CD4-positive, CD25-positive, alpha-beta regulatory T cell (primary cell): ENCODE results near the gene SMO. TPM values are rescaled to one million over a fixed set of nuclear protein-coding genes. Genes with fewer than 3 reads are reported as not detected.
A peak's percentile ranks its signal among the peaks of the same experiment; 100 is the strongest.
"Not testable (repeated sequence)": the region's sequence is repeated elsewhere in the genome, so short reads cannot be mapped to it uniquely, and the experiment has no call there.

Experiments
- ATAC-seq, 2 donors: fragments of 150-1000 bp; cut with Tn5 transposase; one replicate each; pipeline ENCODE4 v1.10.0; 2021; ENCODE audit warnings: low read depth in 2 of 2, moderate number of reproducible peaks in 2 of 2, moderate library complexity in 1 of 2
- DNase-seq, 3 donors: peaks; one replicate each; pipeline versions ENCODE4 v3.0.0 to v3.0.0-alpha.2; 2012 to 2022; ENCODE audit warnings: mixed read lengths in 1 of 3
- H3K27ac ChIP-seq: one replicate; pipeline ENCODE4 v1.7.0; 2013; ENCODE audit warnings: mild to moderate bottlenecking, low read length; ENCODE audit not compliant: insufficient read depth, poor library complexity, severe bottlenecking
- H3K27me3 ChIP-seq: one replicate; pipeline ENCODE4 v1.7.0; 2013; ENCODE audit warnings: low read length; ENCODE audit not compliant: control insufficient read depth, insufficient read depth
- H3K36me3 ChIP-seq: one replicate; pipeline ENCODE4 v1.7.0; 2013; ENCODE audit warnings: mild to moderate bottlenecking, low read length, moderate library complexity; ENCODE audit not compliant: control insufficient read depth, insufficient read depth
- H3K4me1 ChIP-seq: 2 replicates; pipeline ENCODE4 v1.7.0; 2013; ENCODE audit warnings: mild to moderate bottlenecking, low read length; ENCODE audit not compliant: insufficient read depth, control insufficient read depth, poor library complexity, severe bottlenecking
- H3K4me3 ChIP-seq: one replicate; pipeline ENCODE4 v1.7.0; 2013; ENCODE audit warnings: low read depth, mild to moderate bottlenecking, low read length, moderate library complexity
- H3K9me3 ChIP-seq, 2 experiments: 1 replicate in 1 of 2; 2 replicates in 1 of 2; pipeline ENCODE4 v1.7.0; 2013; ENCODE audit warnings: low read length in 2 of 2, mild to moderate bottlenecking in 1 of 2, moderate library complexity in 1 of 2; ENCODE audit not compliant: control insufficient read depth in 2 of 2
- H3K27ac Mint-ChIP-seq, 3 donors: one replicate each; pipeline ENCODE4 v1.8.0; 2020 to 2022; ENCODE audit warnings: mild to moderate bottlenecking in 3 of 3, mixed read lengths in 3 of 3, moderate library complexity in 2 of 3
- H3K27me3 Mint-ChIP-seq: one replicate; pipeline ENCODE4 v1.8.0; 2022; ENCODE audit warnings: mild to moderate bottlenecking, mixed read lengths
- H3K36me3 Mint-ChIP-seq: one replicate; pipeline ENCODE4 v1.8.0; 2020; ENCODE audit warnings: mixed read lengths
- H3K4me1 Mint-ChIP-seq, 4 donors: one replicate each; pipeline ENCODE4 v1.8.0; 2020 to 2022; ENCODE audit warnings: mixed read lengths in 4 of 4, mild to moderate bottlenecking in 1 of 4
- H3K4me3 Mint-ChIP-seq, 4 donors: one replicate each; pipeline ENCODE4 v1.8.0; 2020 to 2022; ENCODE audit warnings: mild to moderate bottlenecking in 4 of 4, mixed read lengths in 4 of 4, moderate library complexity in 3 of 4
- H3K9me3 Mint-ChIP-seq, 7 donors: one replicate each; pipeline ENCODE4 v1.8.0; 2020 to 2022; ENCODE audit warnings: mixed read lengths in 7 of 7, mild to moderate bottlenecking in 3 of 7, moderate library complexity in 2 of 7
- polyA plus RNA-seq, 4 donors: library from polyadenylated mRNA; unstranded; fragments of 300-500 nt; fragmentation: Illumina TruSeq; gene quantifications; one replicate each; pipeline ENCODE4 v1.2.3, GENCODE V29; 2021
- total RNA-seq: library from RNA; stranded (reverse); gene quantifications from one replicate; pipeline ENCODE4 v1.2.3, GENCODE V29; 2022

The SMO gene
- total and polyA plus RNA-seq, 5 donors from 2014 or later = 0.12 TPM; not detected in 4

GRCh38 chr7:129166745-129167144, 21.7 kb upstream of the SMO start:
- no peak overlapping the region for H3K27ac ChIP-seq

DNA sequence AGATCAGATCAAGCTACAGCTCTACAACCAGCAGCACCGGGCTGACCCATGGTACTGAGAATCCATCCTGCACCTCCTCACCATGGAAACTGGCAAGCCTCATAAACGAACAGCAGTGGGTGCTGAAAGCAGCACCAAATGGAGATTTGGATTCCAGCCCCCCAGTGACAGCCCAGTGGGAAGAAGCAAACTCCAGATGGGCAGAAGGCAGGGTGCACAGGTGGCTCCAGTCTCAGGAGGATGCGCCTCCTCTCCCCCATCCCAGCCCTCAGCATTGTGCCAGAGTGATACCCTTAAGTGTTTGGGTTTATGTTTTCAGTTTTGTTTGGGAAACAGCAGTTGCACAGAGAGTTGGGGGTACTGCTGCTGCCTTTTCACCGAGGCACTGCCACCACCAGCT, 20.6 kb upstream of the SMO start:
- H3K9me3 Mint-ChIP-seq = no peaks in the 10 kb centered on the region
- H3K27ac ChIP-seq = no peak overlapping the region
- H3K27me3 Mint-ChIP-seq = peaks cover 21% of the 10 kb centered on the region
- no peak for DNase-seq
- no peak overlapping the region for H3K27ac Mint-ChIP-seq
- peaks cover 8% of the 10 kb centered on the region for H3K4me1 ChIP-seq
- H3K36me3 Mint-ChIP-seq = peaks cover 17% of the 10 kb centered on the region
- H3K9me3 ChIP-seq = no peaks in the 10 kb centered on the region
- peak overlapping the region in 2 of 4 donors; percentile 31 to 46 for H3K4me3 Mint-ChIP-seq
- ATAC-seq = no peak
- H3K27me3 ChIP-seq = no peaks in the 10 kb centered on the region
- H3K36me3 ChIP-seq = no peaks in the 10 kb centered on the region
- H3K4me1 Mint-ChIP-seq = peaks cover 0 to 18% (median 1%) of the 10 kb centered on the region in 4 donors
- no peak overlapping the region for H3K4me3 ChIP-seq

More at GRCh38 chr7:129166745-129167144, 21.7 kb upstream of the SMO start:
- H3K9me3 ChIP-seq = no peaks in the 10 kb centered on the region
- Mint-ChIP-seq H3K4me3 (no peak overlapping the region), H3K27me3 (peaks cover 24% of the 10 kb centered on the region), H3K27ac (no peak overlapping the region), H3K9me3 (no peaks in the 10 kb centered on the region), H3K4me1 (peaks cover 0 to 18% (median 1%) of the 10 kb centered on the region in 4 donors), H3K36me3 (peaks cover 17% of the 10 kb centered on the region)
- H3K4me3 ChIP-seq = no peak overlapping the region
- H3K4me1 ChIP-seq = peaks cover 8% of the 10 kb centered on the region
- H3K36me3 ChIP-seq = no peaks in the 10 kb centered on the region
- H3K27me3 ChIP-seq = no peaks in the 10 kb centered on the region
- DNase-seq (no peak), ATAC-seq (no peak)

GRCh38 chr7:129168231-129169021, 20.0 kb upstream of the SMO start:
- peak overlapping the region in 2 of 4 donors; percentile 46 to 62 for H3K4me3 Mint-ChIP-seq
- no peak overlapping the region for H3K27ac Mint-ChIP-seq
- no peak for ATAC-seq
- Histone ChIP-seq H3K4me1 (peaks cover 8% of the 10 kb centered on the region), H3K27ac (no peak overlapping the region), H3K4me3 (no peak overlapping the region), H3K36me3 (no peaks in the 10 kb centered on the region), H3K9me3 (no peaks in the 10 kb centered on the region), H3K27me3 (no peaks in the 10 kb centered on the region)
- H3K4me1 Mint-ChIP-seq = peaks cover 0 to 18% (median 1%) of the 10 kb centered on the region in 4 donors
- DNase-seq = no peak
- peaks cover 17% of the 10 kb centered on the region for H3K36me3 Mint-ChIP-seq
- H3K27me3 Mint-ChIP-seq = peaks cover 20% of the 10 kb centered on the region
- no peaks in the 10 kb centered on the region for H3K9me3 Mint-ChIP-seq

DNA sequence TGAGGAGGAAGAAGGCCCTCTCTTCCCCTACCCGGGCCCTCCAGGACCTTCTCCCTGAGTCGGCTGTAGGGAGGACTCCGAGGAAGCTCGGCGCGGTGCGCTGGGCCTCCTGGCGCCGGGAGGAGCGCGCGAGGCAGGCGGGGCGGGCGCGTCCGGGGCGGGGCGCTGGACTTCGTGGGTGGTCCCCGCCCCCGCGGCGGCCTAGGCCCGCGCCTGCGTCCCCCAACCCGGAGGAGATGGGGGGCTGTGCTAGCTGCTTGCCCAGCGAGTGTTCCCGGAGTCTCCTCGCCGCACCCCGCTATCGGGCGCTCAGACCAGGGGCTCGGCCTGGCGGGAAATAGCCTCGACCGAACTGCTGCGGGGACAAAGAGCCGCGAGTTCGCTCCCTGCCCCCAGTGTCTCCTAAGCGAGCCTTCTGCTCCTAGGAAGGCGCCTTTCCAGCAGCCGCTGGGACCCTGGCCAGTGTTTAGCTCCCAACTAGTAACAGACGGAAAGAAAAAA, 19.2 kb upstream of the SMO start:
- DNase-seq (peak in 2 of 3 donors; percentile 9 to 35), ATAC-seq (peak; percentile 49 to 50)
- peaks cover 0 to 18% (median 1%) of the 10 kb centered on the region in 4 donors for H3K4me1 Mint-ChIP-seq
- Histone ChIP-seq H3K36me3 (no peaks in the 10 kb centered on the region), H3K4me1 (peaks cover 8% of the 10 kb centered on the region), H3K27me3 (no peaks in the 10 kb centered on the region), H3K9me3 (no peaks in the 10 kb centered on the region), H3K4me3 (peak overlapping the region; percentile 35), H3K27ac (no peak overlapping the region)
- peaks cover 14% of the 10 kb centered on the region for H3K27me3 Mint-ChIP-seq
- H3K36me3 Mint-ChIP-seq = peaks cover 17% of the 10 kb centered on the region
- H3K27ac Mint-ChIP-seq = no peak overlapping the region
- H3K9me3 Mint-ChIP-seq = no peaks in the 10 kb centered on the region
- peak overlapping the region in 3 of 4 donors; percentile 44 to 81 (median 74) for H3K4me3 Mint-ChIP-seq

- Mint-ChIP-seq H3K9me3 (no peaks in the 10 kb centered on the region), H3K27ac (no peak overlapping the region), H3K36me3 (peaks cover 16% of the 10 kb centered on the region), H3K4me1 (peaks cover 0 to 18% (median 1%) of the 10 kb centered on the region in 4 donors), H3K4me3 (peak overlapping the region; percentile 44 to 81 (median 60)), H3K27me3 (peaks cover 19% of the 10 kb centered on the region)
- Histone ChIP-seq H3K36me3 (no peaks in the 10 kb centered on the region), H3K4me3 (peak overlapping the region; percentile 35), H3K9me3 (no peaks in the 10 kb centered on the region), H3K4me1 (peaks cover 8% of the 10 kb centered on the region), H3K27me3 (no peaks in the 10 kb centered on the region), H3K27ac (no peak overlapping the region)
- DNase-seq (peak in 1 of 3 donors; percentile 22), ATAC-seq (no peak)
These were observed 18.6 kb upstream of the SMO start for GRCh38 chr7:129169686-129170440.

- Mint-ChIP-seq H3K9me3 (peaks cover 0 to 2% (median 0%) of the 10 kb centered on the region in 7 donors), H3K36me3 (peaks cover 12% of the 10 kb centered on the region), H3K27ac (no peak overlapping the region), H3K27me3 (peaks cover 16% of the 10 kb centered on the region), H3K4me3 (peak overlapping the region in 1 of 4 donors; percentile 47), H3K4me1 (peaks cover 0 to 18% (median 1%) of the 10 kb centered on the region in 4 donors)
- no peak for ATAC-seq
- DNase-seq = no peak
- H3K27me3 ChIP-seq = no peaks in the 10 kb centered on the region
- H3K36me3 ChIP-seq = no peaks in the 10 kb centered on the region
- no peak overlapping the region for H3K4me3 ChIP-seq
- peaks cover 8% of the 10 kb centered on the region for H3K4me1 ChIP-seq
- no peak overlapping the region for H3K27ac ChIP-seq
- H3K9me3 ChIP-seq = no peaks in the 10 kb centered on the region
These were observed 17.9 kb upstream of the SMO start for GRCh38 chr7:129170441-129171021.

DNA sequence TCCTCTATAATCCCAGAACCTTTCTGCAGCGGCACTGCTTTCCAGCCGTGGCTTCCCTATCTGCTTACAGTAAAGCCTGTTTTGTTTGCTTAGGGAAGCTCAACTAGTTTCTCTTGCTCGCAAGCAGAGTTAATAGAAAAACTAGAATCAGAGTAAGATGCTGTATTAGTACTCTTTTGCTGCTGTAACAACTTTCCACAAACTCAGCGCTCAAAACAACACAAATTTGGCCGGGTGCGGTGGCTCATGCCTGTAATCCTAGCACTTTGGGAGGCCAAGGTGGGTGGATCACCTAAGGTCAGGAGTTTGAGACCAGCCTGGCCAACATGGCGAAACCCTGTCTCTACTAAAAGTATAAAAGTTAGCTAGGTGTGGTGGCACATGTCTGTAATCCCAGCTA, 14.6 kb upstream of the SMO start:
- not testable (repeated sequence) for H3K27me3 ChIP-seq, H3K36me3 Mint-ChIP-seq, H3K27ac Mint-ChIP-seq, DNase-seq, H3K4me3 ChIP-seq, H3K4me1 ChIP-seq, ATAC-seq, H3K27ac ChIP-seq, H3K4me1 Mint-ChIP-seq, H3K9me3 Mint-ChIP-seq, H3K9me3 ChIP-seq, H3K36me3 ChIP-seq, H3K4me3 Mint-ChIP-seq
- peaks cover 38% of the 10 kb centered on the region for H3K27me3 Mint-ChIP-seq
